ENCODE results near the gene GTF3A. TPM values are rescaled to one million over a fixed set of nuclear protein-coding genes. Genes with fewer than 3 reads are reported as not detected.

Gene GTF3A
- total and polyA plus RNA-seq, 9 of the 15 experiments (the other 6 are each of a cell fraction or from before 2014, with no cell fraction given): 47.5 to 303 (median 174) TPM

DNA sequence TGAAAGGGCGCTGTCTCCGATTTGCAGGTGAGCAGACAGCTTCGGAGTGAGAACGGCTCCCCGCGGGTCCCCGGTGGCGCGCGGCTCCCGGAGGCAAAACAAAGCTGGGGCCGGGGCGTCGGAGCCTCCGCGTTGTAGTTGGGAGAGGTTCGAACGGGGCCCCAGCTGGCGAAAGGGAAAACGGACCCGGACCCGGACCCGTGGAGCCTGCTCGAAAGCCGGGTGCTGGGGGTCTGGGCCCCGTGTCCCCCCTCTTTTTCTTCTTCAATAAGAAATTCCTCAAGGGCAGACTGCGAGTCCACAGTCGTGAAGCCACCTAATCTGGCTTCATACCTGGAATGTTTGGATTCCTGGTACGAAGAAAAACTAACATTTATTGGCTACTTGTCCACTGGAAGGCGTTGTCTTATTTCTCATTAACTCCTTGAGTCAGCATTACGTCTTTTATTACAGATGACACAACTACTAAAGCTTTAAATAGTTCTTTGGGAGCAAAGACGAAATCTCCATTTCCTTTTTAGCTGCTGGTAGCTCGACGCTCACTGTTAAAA is 26.6 kb downstream of the GTF3A start:
- BruUV-seq (replicated peaks): TSS peak; percentile 95
- in situ Hi-C loops (cut with MboI): no loop called here
- no peaks in the 10 kb centered on the region for H3K36me3 ChIP-seq (ENCODE audit: control insufficient read depth, insufficient read depth, low read length)

GRCh38 chr13:27455331-27455855 is 31.0 kb downstream of the GTF3A start:
- Histone ChIP-seq H3K79me2 (ENCODE audit: control insufficient read depth, insufficient read depth, low read length) (no peaks in the 10 kb centered on the region), H3K27ac (ENCODE audit: extremely low read depth, low read depth, low read length) (peak overlapping the region; percentile 4; the same call in 1 of the 3 replicates), H3K9me3 (replicated peaks; ENCODE audit: control insufficient read depth, insufficient read depth, low read depth, low read length) (no peaks in the 10 kb centered on the region), H3K36me3 (ENCODE audit: control insufficient read depth, insufficient read depth, low read length) (no peaks in the 10 kb centered on the region), H2AFZ (ENCODE audit: low read depth, low read length) (peak overlapping the region; percentile 92), H3K9me1 (ENCODE audit: control insufficient read depth, insufficient read depth, low read length) (no peaks in the 10 kb centered on the region), H3K9ac (ENCODE audit: insufficient read depth in 1 of 2, low read depth in 2 of 2, low read length in 2 of 2) (peak overlapping the region; percentile 11 to 82; a peak in 3 of 4 replicates), H3K4me1 (replicated peaks in 1 of 2; ENCODE audit: control insufficient read depth in 2 of 2, insufficient read depth in 2 of 2, low read length in 2 of 2) (peaks cover 0 to 3% of the 10 kb centered on the region in 2 experiments; a peak in 1 of 5 replicates), H3K4me2 (ENCODE audit: insufficient read depth, low read length) (peak overlapping the region; percentile 40), H3K27me3 (ENCODE audit: control insufficient read depth in 2 of 2, insufficient read depth in 2 of 2, low read length in 2 of 2) (no peaks in the 10 kb centered on the region), H4K20me1 (replicated peaks; ENCODE audit: control insufficient read depth, insufficient read depth, low read length) (no peaks in the 10 kb centered on the region), H3K4me3 (no peak overlapping the region)
- WGBS (ENCODE audit: insufficient coverage, low coverage, missing lambda C conversion rate): 0% methylated on average over 5 of the region's 5 CpGs
- in situ Hi-C loops (cut with MboI) (no loop called here), intact Hi-C loops (cut with micrococcal nuclease) (no loop called here)
- ChIA-PET POLR2A (interaction anchor here (0.7 to 1.1 kb wide), 2 partner anchors 10 to 18 kb away, joined by 4 read pairs; no protein-coding TSS in a partner anchor), CTCF (ENCODE audit: low intra/inter-chr PET ratio) (no interaction called here)
- no TSS peak for BruUV-seq (replicated peaks)
- ATAC-seq (peak; percentile 45), DNase-seq (ENCODE audit: extremely low read depth in 1 of 4, low spot score in 3 of 4) (no peak), FAIRE-seq (no peak)
- TF ChIP-seq, protein P1, sequence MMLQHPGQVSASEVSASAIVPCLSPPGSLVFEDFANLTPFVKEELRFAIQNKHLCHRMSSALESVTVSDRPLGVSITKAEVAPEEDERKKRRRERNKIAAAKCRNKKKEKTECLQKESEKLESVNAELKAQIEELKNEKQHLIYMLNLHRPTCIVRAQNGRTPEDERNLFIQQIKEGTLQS (IDR thresholded peaks at IDR 0.05): no peak
- TF ChIP-seq, protein P1 (CRISPR knock-in tag; conservative IDR thresholded peaks at IDR 0.05): no peak
- no peak for TF ChIP-seq ZNF175 (CRISPR knock-in tag; IDR thresholded peaks at IDR 0.05; ENCODE audit: low read depth)
- TF ChIP-seq CREB3 (tag; conservative IDR thresholded peaks at IDR 0.05; ENCODE audit: low read depth): no peak
- TF ChIP-seq, protein P2, sequence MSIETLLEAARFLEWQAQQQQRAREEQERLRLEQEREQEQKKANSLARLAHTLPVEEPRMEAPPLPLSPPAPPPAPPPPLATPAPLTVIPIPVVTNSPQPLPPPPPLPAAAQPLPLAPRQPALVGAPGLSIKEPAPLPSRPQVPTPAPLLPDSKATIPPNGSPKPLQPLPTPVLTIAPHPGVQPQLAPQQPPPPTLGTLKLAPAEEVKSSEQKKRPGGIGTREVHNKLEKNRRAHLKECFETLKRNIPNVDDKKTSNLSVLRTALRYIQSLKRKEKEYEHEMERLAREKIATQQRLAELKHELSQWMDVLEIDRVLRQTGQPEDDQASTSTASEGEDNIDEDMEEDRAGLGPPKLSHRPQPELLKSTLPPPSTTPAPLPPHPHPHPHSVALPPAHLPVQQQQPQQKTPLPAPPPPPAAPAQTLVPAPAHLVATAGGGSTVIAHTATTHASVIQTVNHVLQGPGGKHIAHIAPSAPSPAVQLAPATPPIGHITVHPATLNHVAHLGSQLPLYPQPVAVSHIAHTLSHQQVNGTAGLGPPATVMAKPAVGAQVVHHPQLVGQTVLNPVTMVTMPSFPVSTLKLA (conservative IDR thresholded peaks at IDR 0.05): no peak
- peak; percentile 28; the same call in 1 of the 2 replicates for TF ChIP-seq FOXM1 (IDR thresholded peaks at IDR 0.05; ENCODE audit: low read depth)
- TF ChIP-seq FOXM1 (CRISPR knock-in tag; IDR thresholded peaks at IDR 0.05; ENCODE audit: low read depth): no peak

More for the DNA sequence above, 26.6 kb downstream of the GTF3A start:
- Histone ChIP-seq H3K9me3 (replicated peaks; ENCODE audit: control insufficient read depth, insufficient read depth, low read depth, low read length) (no peaks in the 10 kb centered on the region), H3K27me3 (ENCODE audit: control insufficient read depth in 2 of 2, insufficient read depth in 2 of 2, low read length in 2 of 2) (no peaks in the 10 kb centered on the region), H3K4me2 (ENCODE audit: insufficient read depth, low read length) (peak overlapping the region; percentile 88), H3K4me3 (peak overlapping the region; percentile 93), H4K20me1 (replicated peaks; ENCODE audit: control insufficient read depth, insufficient read depth, low read length) (no peaks in the 10 kb centered on the region), H3K9me1 (ENCODE audit: control insufficient read depth, insufficient read depth, low read length) (no peaks in the 10 kb centered on the region), H3K4me1 (replicated peaks in 1 of 2; ENCODE audit: control insufficient read depth in 2 of 2, insufficient read depth in 2 of 2, low read length in 2 of 2) (peaks cover 3 to 10% of the 10 kb centered on the region in 2 experiments; a peak in 2 of 5 replicates), H3K79me2 (ENCODE audit: control insufficient read depth, insufficient read depth, low read length) (peaks cover 34% of the 10 kb centered on the region), H3K27ac (ENCODE audit: extremely low read depth, low read depth, low read length) (peak overlapping the region; percentile 97), H2AFZ (ENCODE audit: low read depth, low read length) (peak overlapping the region; percentile 98), H3K9ac (ENCODE audit: insufficient read depth in 1 of 2, low read depth in 2 of 2, low read length in 2 of 2) (peak overlapping the region; percentile 94)
- 3% methylated on average over 32 of the region's 34 CpGs for WGBS (ENCODE audit: insufficient coverage, low coverage, missing lambda C conversion rate)
- POLR2A ChIA-PET: interaction anchor here (0.8 to 2.1 kb wide), 2 partner anchors 25 to 66 kb away, joined by 3 to 16 read pairs; no protein-coding TSS in a partner anchor
- ATAC-seq (peak; percentile 50), DNase-seq (ENCODE audit: extremely low read depth in 1 of 4, low spot score in 3 of 4) (peak; percentile 10 to 32 (median 21)), FAIRE-seq (peak; percentile 72)
- intact Hi-C loops (cut with micrococcal nuclease): loop anchor here (2.0 kb wide), 1 partner anchor 26 kb away; the partner anchor contains the start of gene GTF3A
- peak; percentile 66 for TF ChIP-seq C11orf30 (IDR thresholded peaks at IDR 0.05; ENCODE audit: low read depth)
- TF ChIP-seq MAFG (tag; conservative IDR thresholded peaks at IDR 0.05): 0 out of 2 replicates have a peak, but pooled peaks have one; percentile 15
- TF ChIP-seq ZNF316 (IDR thresholded peaks at IDR 0.05): peak; percentile 64
- no peak; the same call in 1 of the 2 replicates for TF ChIP-seq MAFF (IDR thresholded peaks at IDR 0.05; ENCODE audit: low read length)
- TF ChIP-seq STAT5B (CRISPR knock-in tag; IDR thresholded peaks at IDR 0.05): no peak
- CTCF ChIA-PET (ENCODE audit: low intra/inter-chr PET ratio): interaction anchor here (0.5 kb wide), 1 partner anchor 52 kb away, joined by 4 read pairs; no protein-coding TSS in a partner anchor

All from K562 (cell line).